Measurements from ENCODE around the gene SEL1L3.

- TF ChIP-seq CTCF (IDR thresholded peaks at IDR 0.05) (no peak), POLR2A (IDR thresholded peaks at IDR 0.05) (no peak)
Measured at GRCh38 chr4:25769251-25769650, 93.5 kb downstream of the SEL1L3 start.
